G401.6 (cell line): ENCODE results near the gene ANKRD40CL.
"Not testable (repeated sequence)": the region's sequence is repeated elsewhere in the genome, so short reads cannot be mapped to it uniquely, and the experiment has no call there.

ENCODE experiments used
- FAIRE-seq: peaks from 2 replicates; lab custom pipeline; 2012; peaks lifted over from hg19 to GRCh38; lab: Jason Lieb, UNC

ANKRD40CL gene

DNA sequence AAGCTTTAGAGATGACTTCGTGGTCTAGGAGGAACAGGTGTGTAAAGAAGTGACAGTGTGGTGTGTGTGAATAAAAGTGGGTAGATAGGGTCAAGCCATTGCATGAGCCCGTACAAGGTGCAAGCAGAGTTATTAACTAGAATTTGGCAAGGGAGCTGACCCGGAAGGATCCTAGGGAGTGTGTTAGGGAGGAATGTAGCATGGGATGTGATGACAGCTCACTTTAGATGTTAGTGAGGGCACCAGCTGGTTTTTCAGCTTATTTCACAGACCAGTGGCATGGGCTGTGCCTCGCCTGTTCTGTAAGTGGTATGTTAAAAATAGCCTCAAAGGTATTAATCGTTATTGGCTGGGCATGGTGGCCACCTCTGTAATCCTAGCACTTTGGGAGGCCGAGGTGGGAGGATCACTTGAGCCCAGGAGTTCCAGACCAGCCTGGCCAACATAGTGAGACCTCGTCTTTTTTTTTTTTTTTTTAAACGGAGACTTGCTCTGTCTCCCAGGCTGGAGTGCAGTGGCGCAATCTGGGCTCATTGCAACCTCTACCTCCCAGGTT is 8.3 kb downstream of the ANKRD40CL start:
- no peak for FAIRE-seq

DNA sequence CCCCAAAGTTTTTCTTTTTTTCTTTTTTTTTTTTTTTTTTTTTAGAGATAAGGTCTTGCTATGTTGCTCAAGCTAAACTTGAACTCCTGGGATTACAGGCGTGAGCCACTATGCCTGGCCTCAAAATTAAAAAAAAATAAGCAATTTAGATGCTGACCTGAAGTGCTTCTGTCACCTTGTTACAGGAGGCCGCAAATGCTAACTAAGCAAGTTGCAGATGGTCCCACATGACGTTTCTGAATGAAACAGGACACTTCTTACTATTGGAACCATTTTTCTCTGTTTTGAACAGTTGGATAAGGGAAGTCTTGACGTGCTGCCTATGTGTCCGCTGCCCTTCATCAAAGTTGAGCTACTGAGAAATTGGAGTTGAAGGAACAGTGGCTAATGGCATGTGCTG is 8.8 kb downstream of the ANKRD40CL start:
- FAIRE-seq, result no peak

DNA sequence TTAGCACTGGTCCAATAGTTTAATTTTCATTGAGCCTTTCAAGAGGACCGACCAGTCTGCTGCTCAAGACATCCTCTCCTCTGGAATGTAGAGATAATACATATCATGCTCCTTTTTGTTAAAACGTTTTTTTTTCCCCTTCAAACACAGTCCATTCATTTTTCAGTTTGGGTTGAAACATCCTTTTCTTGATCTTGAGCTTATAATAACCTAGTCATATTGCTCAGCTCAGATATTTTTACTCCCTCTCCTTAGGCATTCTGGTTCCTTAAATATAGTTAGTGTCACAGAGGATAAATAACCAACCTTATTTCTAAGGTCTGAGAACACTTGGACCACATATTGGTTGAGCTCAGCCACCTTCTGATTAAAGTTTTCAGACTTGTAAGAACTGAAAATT is 12.8 kb downstream of the ANKRD40CL start:
- no peak for FAIRE-seq

DNA sequence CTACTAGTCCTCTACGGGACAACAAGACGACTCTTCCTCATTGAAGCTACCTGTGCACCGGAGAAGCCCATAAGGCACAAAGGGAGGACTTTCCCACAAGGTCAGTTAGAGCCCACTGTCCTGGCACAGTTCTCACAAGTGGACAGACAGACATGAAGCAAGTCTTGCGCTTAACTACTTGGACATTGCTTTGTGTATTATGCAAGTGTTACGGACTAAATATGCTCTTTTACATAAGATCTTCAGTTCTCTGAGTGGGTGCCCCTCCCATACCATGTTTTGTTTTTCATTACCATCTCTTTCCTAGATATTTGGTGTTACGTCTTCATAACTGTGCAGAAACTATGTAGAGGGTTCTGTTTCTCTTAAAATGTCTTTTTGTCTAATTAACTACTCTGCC is 18.1 kb downstream of the ANKRD40CL start:
- no peak for FAIRE-seq

DNA sequence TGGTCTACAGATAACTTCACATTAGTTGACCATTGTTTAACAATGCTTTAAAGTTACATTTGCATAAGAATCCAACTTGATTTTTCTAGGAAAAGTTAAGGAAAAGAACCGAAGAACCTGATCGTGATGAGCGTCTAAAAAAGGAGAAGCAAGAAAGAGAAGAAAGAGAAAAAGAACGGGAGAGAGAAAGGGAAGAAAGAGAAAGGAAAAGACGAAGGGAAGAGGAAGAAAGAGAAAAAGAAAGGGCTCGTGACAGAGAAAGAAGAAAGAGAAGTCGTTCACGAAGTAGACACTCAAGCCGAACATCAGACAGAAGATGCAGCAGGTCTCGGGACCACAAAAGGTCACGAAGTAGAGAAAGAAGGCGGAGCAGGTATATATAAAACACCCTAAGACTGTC is 21.7 kb downstream of the ANKRD40CL start:
- FAIRE-seq, result no peak

DNA sequence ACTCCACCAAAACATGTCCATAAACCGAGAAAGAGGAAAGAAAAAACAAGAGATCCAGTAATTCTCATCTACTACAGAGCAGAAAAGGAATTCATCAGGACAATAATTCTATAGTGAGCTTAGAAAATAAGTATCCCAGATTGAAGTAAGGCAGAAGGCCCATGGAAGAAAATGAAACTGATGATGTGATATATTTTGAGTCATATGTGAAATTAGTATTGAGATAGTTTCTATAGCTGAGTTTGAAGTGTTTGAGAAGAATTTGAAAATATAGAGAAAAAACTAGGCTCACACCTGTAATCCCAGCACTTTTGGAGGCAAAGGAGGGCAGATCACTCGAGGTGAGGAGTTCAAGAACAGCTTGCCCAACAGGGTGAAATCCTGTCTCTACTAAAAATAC is 28.2 kb downstream of the ANKRD40CL start:
- no peak for FAIRE-seq

DNA sequence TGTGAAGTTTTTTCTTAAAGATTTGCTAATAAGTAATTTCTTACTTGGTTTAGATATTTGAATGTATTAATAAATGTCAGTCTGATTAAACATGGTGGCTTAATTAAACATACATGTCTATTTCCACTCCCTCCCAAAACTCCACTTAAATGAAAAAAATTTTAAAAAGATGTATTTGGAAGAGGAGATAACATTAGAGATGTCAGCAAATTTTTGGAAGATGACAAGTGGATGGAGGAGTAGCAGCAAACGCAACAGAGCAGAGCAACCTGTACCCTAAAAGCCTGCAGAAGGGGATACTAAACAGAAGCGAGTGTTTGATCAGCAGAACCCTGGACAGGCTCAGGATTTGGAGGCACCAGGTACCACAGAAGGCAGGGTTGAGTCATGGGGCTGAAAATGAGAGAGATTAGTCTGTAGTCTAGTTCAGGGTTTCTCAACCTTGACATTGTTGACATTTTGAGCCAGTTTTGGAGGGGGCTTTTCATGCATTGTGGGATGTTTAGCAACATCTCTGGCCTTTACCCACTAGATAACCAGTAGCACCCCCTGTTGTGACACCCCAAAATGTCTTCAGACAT is 30.1 kb downstream of the ANKRD40CL start:
- no peak for FAIRE-seq

DNA sequence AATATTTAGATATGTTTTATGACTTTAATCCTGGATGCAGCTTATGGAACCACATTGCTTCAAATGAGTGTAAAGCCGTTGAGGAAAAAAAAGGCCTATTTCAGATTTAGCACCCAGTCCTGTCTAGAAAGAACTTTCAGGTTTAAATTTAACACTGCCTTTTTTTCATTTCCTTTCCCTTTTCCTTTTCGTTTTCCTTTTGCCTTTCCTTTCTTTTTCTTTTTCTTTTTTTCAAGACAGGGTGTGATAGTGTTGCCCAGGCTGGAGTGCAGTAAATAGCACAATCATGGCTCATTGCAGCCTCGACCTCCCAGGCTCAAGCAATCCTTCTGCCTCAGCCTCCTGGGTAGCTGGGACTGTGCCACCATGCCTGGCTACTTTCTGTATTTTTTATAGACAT is 32.0 kb downstream of the ANKRD40CL start:
- FAIRE-seq, result no peak

DNA sequence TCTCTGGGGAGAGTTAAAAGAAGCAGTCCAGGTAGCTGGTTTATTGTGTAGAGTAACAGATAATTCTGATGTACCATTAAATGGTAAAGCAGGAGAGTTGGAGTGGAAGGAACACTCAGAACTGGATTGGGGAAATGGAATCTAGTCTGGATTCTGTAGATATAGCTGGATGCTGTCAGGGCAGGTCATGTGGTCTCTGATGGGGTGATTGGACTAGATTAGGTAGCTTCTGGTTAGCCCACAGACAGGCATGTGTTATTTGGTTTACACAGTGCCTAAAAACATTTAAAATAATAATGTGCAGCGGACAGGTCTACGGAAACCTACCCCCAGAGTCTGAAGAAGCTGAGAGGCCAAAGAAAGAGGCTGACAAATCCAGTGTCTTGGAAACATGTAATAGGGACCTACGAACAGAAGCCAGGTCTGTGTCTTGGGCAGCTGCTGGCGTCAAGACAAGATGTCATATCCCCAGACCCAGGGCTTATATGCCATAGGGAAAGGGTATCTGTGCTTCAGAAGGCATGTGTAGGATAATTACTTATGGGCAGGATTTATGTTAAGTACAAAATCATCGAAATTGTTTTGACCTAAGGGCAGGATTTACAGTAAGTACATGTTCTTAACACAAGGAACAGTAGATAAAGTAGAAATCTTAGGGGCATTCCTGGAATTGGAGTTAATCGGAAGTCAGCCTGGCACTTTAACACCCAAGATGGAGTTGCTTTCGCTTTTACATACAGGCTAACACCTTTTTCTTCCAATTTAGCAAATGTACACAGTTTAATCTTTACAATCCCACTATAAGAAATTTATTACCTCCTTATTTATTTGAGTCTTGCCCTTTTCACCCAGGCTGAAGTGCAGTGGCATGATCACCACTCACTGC is 35.5 kb downstream of the ANKRD40CL start:
- no peak for FAIRE-seq

DNA sequence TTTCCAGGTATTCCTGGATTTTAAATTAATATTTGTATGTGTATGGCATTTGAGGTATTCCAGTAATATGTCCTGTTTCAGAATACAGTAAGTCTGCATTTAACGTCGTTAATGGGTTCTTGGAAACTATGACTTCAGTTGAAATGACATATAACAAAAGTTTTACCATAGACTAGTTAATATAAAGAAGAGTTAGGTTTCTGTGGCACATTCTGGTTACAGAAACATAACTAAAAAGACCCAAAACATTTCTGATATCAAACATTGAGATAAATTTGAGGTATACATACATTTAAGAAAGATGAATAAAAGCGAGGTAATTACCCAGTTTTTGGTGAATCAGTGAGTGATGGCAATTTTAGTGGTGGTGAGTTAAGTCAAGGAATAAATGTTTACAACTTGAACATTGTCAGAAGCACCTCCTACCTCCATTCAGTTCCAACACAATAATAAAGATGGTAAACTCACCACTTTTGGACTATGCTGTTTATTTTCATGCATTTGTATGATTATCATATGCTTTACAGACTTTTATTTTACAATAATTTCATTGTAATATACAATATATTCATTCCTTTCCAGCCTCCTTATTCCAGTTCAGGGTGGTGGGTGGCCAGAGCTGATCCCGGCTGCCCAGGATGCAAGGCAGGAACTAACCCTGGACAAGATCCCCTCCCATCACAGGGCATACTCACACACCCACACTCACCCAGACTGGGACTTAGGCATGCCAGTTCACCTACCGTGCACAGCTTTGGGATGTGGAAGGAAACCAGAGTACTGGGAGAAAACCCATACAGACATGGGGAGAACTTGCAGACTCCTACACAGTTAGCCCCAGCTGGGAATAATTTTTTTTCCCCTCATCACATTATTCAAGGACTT is 38.2 kb downstream of the ANKRD40CL start:
- no peak for FAIRE-seq

DNA sequence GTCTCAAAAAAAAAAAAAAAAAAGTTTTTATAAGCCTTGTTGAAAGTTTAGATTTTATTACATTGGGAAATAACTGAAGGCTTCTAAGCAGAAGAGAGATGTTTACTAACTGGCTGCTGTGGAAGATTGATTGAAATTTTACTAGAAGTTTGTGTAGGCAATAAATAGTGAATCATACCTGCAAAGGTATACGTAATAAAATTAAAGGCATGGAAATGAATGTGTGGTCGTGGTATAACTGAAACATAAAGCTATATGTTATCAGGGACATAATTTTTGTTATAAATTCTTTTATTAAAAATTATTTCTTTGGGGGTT is 39.2 kb downstream of the ANKRD40CL start:
- no peak for FAIRE-seq

DNA sequence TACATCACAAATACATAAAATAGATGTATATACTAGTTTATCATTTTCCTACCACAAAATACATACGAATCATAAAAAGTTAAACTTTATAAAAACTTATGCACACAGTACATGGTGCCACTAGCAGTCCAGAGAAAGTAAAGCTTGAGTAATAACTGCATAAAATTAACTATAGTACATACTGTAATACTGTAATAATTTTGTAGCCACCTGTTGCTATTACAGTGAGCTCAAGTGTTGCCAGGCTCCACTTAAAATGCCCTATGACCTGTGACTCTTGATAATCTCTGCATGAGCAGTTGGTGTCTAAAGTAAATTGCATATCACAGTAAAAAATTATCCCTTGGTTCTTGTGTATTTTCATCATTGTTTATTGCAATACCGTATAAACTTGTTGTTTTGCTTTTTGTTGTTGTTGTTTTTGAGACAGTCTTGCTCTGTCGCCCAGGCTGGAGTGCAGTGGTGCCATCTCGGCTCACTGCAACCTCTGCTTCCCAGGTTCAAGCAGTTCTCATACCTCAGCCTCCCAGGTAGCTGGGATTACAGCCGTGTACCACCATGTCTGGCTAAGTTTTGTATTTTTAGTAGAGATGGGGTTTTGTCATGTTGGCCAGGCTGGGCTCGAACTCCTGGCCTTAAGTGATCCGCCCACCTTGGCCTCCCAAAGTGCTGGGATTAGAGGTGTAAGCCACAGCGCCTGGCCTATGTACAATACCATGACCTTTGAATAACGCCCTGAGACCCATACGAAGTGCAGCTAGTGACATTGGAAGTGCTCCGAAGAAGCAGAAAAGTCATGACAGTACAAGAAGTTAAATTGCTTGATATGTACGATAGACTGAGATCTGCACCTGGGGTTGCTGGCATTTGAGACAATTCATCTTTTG is 41.3 kb downstream of the ANKRD40CL start:
- no peak for FAIRE-seq

DNA sequence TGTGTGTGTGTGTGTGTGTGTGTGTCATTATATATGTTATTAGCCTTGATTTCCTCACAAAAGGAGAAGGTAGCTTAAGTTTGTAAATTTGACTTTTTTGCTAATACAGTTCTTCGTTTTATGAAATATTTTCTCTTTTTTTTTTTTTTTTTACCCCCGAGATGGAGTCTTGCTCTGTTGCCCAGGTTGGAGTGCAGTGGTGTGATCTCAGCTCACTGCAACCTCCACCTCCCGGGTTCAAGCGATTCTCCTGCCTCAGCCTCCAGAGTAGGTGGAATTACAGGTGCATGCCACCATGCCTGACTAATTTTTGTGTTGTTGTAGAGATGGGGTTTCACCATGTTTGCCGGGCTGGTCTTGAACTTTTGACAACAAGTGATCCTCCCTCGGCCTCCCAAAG is 42.7 kb downstream of the ANKRD40CL start:
- FAIRE-seq, result not testable (repeated sequence)

DNA sequence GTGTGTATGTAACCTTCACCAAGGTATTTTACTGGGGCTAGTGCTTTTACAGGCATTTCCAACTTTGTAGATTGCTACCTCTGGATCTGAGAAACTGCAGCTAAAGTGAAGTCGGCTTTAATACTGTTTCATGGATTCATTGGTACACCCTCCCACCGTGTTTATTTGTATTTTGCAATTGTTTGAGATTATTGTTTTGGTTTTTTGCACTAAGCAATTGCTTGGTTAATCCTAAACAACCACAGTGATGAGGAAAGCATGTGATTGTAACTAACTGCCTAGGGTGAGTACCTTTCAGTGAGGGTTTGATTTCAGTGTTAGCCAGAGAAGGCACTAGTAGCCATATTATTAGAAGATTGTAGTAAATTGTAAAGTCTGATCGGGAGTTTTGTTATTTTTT is 44.6 kb downstream of the ANKRD40CL start:
- FAIRE-seq, result no peak

DNA sequence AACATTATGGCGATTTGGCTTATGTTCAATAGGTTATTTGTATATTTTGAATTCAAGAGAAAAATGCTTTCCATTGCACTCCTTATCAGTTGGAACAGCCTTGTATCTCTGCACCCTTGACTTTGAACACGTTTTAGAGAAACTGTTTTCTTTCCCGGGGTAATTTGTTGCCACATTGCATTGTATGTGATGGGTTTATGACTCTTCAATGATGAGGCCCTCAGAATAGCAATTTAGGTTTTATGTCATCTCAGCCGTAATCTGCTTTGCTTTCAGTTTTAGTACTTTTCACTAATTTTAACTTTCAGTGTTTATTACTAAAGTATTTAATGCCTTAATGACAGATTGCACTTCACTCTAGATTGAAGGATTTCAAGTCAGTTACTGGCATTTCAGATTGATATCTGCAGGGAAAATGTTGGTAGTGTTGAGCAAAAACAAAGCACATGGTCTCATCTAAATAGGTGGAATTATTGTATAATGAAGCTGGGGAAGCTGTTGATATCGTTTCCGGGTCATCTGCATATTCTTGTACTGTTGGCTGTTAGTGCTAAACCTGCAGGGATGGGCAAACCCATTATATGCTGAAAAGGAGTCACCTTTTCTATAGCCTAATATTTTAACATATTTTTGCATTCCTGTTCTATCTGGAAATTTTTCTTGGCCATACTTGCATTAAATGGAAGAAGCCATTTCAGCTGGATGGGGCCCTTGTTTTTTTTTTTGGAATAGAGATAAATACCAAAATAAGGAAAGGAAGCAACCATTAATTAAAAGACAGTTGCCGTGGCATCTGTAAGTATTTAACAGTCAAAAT is 45.9 kb downstream of the ANKRD40CL start:
- FAIRE-seq, result no peak

DNA sequence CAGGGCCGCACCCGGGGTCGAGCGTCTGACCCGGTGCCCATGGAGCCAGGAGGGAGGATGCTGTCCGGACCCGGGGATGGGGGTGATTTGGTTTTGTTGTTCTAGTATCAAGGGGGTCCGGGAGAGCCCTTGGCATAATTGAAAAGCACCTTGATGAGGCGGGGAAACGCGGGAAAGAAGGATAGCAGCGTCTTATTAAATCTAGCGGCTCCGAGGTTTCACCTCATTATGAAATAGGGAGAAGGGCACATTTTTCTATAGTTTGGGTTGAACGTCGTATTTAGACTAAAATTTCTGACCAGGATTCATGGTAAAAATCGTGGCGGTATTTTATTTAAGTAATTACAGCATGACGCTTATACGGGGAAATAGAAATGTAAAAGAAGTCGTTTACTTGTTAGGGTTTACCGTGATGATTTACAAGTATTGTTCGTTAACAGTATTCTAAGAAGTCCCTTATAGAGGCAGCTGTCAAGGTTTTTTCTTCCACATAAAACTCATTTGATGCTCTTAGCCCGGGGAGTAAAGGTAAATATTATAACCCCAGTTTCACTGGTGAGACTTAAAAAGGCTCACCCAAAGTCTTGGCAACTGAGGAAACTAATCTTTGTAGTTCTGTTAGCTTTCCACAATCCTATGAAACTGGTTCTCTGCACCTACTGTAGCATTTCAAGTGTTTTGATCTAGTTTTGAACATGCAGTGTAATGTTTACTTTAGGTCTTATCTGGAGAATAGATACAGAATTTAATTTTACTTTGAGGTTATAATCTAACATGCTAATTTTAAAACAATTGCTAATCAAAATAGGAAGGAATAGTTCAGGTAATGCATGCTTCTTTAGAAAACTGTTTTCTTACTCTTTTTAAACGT is 47.2 kb downstream of the ANKRD40CL start:
- no peak for FAIRE-seq

DNA sequence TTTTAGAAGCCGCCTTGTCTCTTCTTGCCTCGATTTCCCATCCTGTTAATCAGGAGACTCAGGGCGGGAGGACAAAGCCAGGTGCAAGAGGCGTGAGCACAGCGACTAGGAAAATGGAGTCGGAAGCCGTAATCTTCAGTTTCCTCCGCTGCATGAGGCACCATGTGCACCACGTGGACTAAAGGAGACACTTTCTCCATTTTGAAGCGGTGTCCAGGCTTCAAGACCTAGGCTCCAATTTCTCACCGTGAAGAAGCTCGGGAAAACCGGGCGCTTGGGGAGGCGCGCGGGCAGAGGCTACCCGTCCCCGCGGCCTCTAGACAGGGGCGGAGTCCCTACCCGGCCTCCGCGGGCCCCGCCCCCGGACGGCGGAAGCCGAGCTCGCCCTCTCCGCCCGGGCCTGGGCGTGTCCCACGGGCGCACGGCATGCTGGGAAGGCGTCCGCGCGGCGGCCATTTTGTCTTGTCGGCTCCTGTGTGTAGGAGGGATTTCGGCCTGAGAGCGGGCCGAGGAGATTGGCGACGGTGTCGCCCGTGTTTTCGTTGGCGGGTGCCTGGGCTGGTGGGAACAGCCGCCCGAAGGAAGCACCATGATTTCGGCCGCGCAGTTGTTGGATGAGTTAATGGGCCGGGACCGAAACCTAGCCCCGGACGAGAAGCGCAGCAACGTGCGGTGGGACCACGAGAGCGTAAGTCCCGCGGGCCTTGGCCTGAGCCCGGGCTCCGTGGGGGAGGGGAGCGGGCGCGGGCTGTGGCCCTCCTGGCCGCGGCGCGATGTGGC is 48.0 kb downstream of the ANKRD40CL start, which contains the start of gene LUC7L3:
Gene LUC7L3, plus strand, starts transcription at position 460 of the 780 bp plus-strand sequence. Its CDS starts 130 bp downstream, at position 590.
- no peak for FAIRE-seq

DNA sequence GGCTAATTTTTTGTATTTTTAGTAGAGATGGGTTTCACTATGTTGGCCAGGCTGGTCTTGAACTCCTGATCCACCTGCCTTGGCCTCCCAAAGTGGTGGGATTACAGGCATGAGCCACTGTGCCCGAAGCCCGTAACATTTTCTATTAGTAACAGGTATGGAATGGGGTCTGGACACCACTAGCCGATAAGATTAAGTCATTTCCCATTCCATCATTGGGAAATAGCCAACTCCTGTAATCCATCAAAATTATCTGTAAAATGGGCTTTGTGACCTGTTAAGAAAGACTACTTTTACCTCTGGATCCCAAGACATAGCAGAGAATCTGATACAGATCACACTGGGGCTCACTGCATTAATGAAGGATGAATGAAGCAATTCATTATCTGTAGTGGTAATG is 51.8 kb downstream of the ANKRD40CL start:
- no peak for FAIRE-seq

DNA sequence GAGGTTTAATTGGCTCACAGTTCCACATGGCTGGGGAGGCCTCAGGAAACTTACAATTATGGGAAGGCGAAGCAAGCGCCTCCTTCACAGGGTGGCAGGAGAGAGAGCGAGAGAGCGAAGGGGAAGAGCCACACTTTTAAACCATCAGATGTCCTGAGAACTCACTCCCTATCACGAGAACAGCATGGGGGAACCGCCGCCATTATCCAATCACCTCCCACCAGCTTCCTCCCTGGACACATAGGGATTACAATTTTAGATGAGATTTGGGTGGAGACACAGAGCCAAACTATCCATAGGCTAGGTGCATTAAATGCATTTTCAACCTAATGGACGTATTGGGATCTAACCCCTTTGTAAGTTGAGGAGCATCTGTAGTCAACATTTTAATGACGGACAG is 54.7 kb downstream of the ANKRD40CL start:
- no peak for FAIRE-seq
